Progenitor cell of endocrine pancreas (in vitro differentiated cells): ENCODE measurements around the gene NKIRAS2. TPM values are rescaled to one million over a fixed set of nuclear protein-coding genes. Genes with fewer than 3 reads are reported as not detected.

Source experiments
- DNase-seq: peaks from one replicate; pipeline ENCODE4 v3.0.0; 2021; ENCODE audit warnings: low spot score; ENCODE audit not compliant: unreplicated experiment
- H3K27ac Mint-ChIP-seq: 2 replicates; pipeline ENCODE4 v1.8.0; 2021; ENCODE audit warnings: mild to moderate bottlenecking, moderate library complexity, mixed read lengths
- H3K27me3 Mint-ChIP-seq: 2 replicates; pipeline ENCODE4 v1.8.0; 2021; ENCODE audit warnings: mixed read lengths
- H3K36me3 Mint-ChIP-seq: 2 replicates; pipeline ENCODE4 v1.8.0; 2022; ENCODE audit warnings: mixed read lengths; ENCODE audit not compliant: insufficient read depth
- H3K4me1 Mint-ChIP-seq: 2 replicates; pipeline ENCODE4 v1.8.0; 2021; ENCODE audit warnings: low read depth, mixed read lengths
- H3K4me3 Mint-ChIP-seq: 2 replicates; pipeline ENCODE4 v1.8.0; 2021; ENCODE audit warnings: low read depth, mild to moderate bottlenecking, moderate library complexity, mixed read lengths
- H3K9me3 Mint-ChIP-seq: 2 replicates; pipeline ENCODE4 v1.8.0; 2021; ENCODE audit warnings: low read depth, mixed read lengths
- CTCF ChIP-seq: fragments of 200-600 bp; sonication (generic); IDR thresholded peaks from one replicate; pipeline ENCODE4 v1.5.0; 2021; ENCODE audit warnings: antibody characterized with exemption, mild to moderate bottlenecking; ENCODE audit not compliant: unreplicated experiment
- total RNA-seq: library from RNA; stranded (reverse); gene quantifications from 2 replicates; pipeline ENCODE4 v1.2.1, GENCODE V29; 2021

NKIRAS2 gene
- total RNA-seq, 1 donor from 2014 or later: 48.1 TPM

- no peak for DNase-seq
- H3K4me3 Mint-ChIP-seq: no peak overlapping the region
- peak overlapping the region; percentile 37 for H3K27ac Mint-ChIP-seq
- H3K9me3 Mint-ChIP-seq: no peaks in the 10 kb centered on the region
- peaks cover 4% of the 10 kb centered on the region for H3K27me3 Mint-ChIP-seq
- peaks cover 11% of the 10 kb centered on the region for H3K4me1 Mint-ChIP-seq
- TF ChIP-seq CTCF: no peak
- H3K36me3 Mint-ChIP-seq: peaks cover 7% of the 10 kb centered on the region
These were observed 3.8 kb downstream of the NKIRAS2 start for GRCh38 chr17:42023524-42024349.

- no peak for TF ChIP-seq CTCF
- Mint-ChIP-seq H3K36me3 (peaks cover 7% of the 10 kb centered on the region), H3K9me3 (no peaks in the 10 kb centered on the region), H3K27me3 (peaks cover 4% of the 10 kb centered on the region), H3K27ac (no peak overlapping the region), H3K4me3 (no peak overlapping the region), H3K4me1 (peaks cover 11% of the 10 kb centered on the region)
- DNase-seq: no peak
These were observed 5.3 kb downstream of the NKIRAS2 start for GRCh38 chr17:42025191-42025579.

GRCh38 chr17:42025936-42026335 is 6.0 kb downstream of the NKIRAS2 start:
- Mint-ChIP-seq H3K4me1 (peaks cover 4% of the 10 kb centered on the region), H3K27me3 (peaks cover 4% of the 10 kb centered on the region), H3K27ac (no peak overlapping the region), H3K4me3 (no peak overlapping the region), H3K36me3 (peaks cover 7% of the 10 kb centered on the region), H3K9me3 (no peaks in the 10 kb centered on the region)
- DNase-seq: no peak
- TF ChIP-seq CTCF: no peak

- H3K36me3 Mint-ChIP-seq: peaks cover 4% of the 10 kb centered on the region
- H3K9me3 Mint-ChIP-seq: no peaks in the 10 kb centered on the region
- no peak overlapping the region for H3K4me3 Mint-ChIP-seq
- H3K4me1 Mint-ChIP-seq: no peaks in the 10 kb centered on the region
- H3K27me3 Mint-ChIP-seq: peaks cover 4% of the 10 kb centered on the region
- no peak overlapping the region for H3K27ac Mint-ChIP-seq
- no peak for TF ChIP-seq CTCF
- DNase-seq: no peak
These were observed 7.1 kb downstream of the NKIRAS2 start for GRCh38 chr17:42026857-42027589.

- no peak overlapping the region for H3K4me3 Mint-ChIP-seq
- H3K4me1 Mint-ChIP-seq: no peaks in the 10 kb centered on the region
These were observed 7.7 kb downstream of the NKIRAS2 start for GRCh38 chr17:42027590-42027889.

More at GRCh38 chr17:42027590-42027889, 7.7 kb downstream of the NKIRAS2 start:
- H3K36me3 Mint-ChIP-seq: peaks cover 4% of the 10 kb centered on the region
- TF ChIP-seq CTCF: no peak
- no peak overlapping the region for H3K27ac Mint-ChIP-seq
- peaks cover 4% of the 10 kb centered on the region for H3K27me3 Mint-ChIP-seq
- DNase-seq: no peak
- H3K9me3 Mint-ChIP-seq: no peaks in the 10 kb centered on the region
